Measurements from ENCODE around the gene SIRT5. TPM values are rescaled to one million over a fixed set of nuclear protein-coding genes. Genes with fewer than 3 reads are reported as not detected.

SIRT5 gene
- total RNA-seq, 1 donor from 2014 or later: 16.0 TPM

GRCh38 chr6:13558718-13559117 is 15.7 kb upstream of the SIRT5 start:
- no peaks in the 10 kb centered on the region for H3K27me3 Mint-ChIP-seq (ENCODE audit: unreplicated experiment)
- H3K4me1 Mint-ChIP-seq (ENCODE audit: unreplicated experiment): peaks cover 5% of the 10 kb centered on the region
- no peak for DNase-seq (ENCODE audit: low spot score)
- no peak for TF ChIP-seq CTCF (IDR thresholded peaks at IDR 0.05; ENCODE audit: unreplicated experiment)
- H3K36me3 Mint-ChIP-seq (ENCODE audit: low read depth, unreplicated experiment): no peaks in the 10 kb centered on the region
- H3K27ac Mint-ChIP-seq (ENCODE audit: unreplicated experiment): no peak overlapping the region
- H3K9me3 Mint-ChIP-seq (ENCODE audit: unreplicated experiment): no peaks in the 10 kb centered on the region
- H3K4me3 Mint-ChIP-seq (ENCODE audit: unreplicated experiment): no peak overlapping the region

DNA sequence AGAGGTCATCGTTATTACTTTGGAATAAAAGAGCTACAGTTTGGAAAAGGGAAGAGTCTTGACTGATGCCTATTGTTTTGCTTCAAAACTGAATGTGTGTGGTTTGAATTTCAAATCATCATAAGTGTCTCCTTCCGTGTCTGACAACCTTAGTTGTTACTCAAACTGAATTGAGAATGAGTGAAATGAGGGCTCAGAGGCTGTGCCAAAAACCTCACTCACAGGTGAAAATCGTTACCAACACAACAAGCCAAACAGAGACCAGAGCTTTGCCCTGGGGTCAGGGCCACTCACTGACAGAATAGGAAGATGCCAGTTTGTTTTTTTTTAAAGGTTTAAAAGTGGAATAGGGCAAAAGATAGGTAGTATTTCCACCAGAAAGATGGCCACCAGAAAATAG is 15.2 kb upstream of the SIRT5 start:
- Mint-ChIP-seq H3K4me1 (ENCODE audit: unreplicated experiment) (peaks cover 5% of the 10 kb centered on the region), H3K27ac (ENCODE audit: unreplicated experiment) (no peak overlapping the region), H3K27me3 (ENCODE audit: unreplicated experiment) (no peaks in the 10 kb centered on the region), H3K36me3 (ENCODE audit: low read depth, unreplicated experiment) (no peaks in the 10 kb centered on the region), H3K9me3 (ENCODE audit: unreplicated experiment) (no peaks in the 10 kb centered on the region), H3K4me3 (ENCODE audit: unreplicated experiment) (no peak overlapping the region)
- TF ChIP-seq CTCF (IDR thresholded peaks at IDR 0.05; ENCODE audit: unreplicated experiment): no peak
- DNase-seq (ENCODE audit: low spot score): no peak

- DNase-seq (ENCODE audit: low spot score): no peak
- Mint-ChIP-seq H3K4me1 (ENCODE audit: unreplicated experiment) (peaks cover 1% of the 10 kb centered on the region), H3K4me3 (ENCODE audit: unreplicated experiment) (no peak overlapping the region), H3K27ac (ENCODE audit: unreplicated experiment) (no peak overlapping the region), H3K27me3 (ENCODE audit: unreplicated experiment) (no peaks in the 10 kb centered on the region), H3K9me3 (ENCODE audit: unreplicated experiment) (no peaks in the 10 kb centered on the region), H3K36me3 (ENCODE audit: low read depth, unreplicated experiment) (no peaks in the 10 kb centered on the region)
- TF ChIP-seq CTCF (IDR thresholded peaks at IDR 0.05; ENCODE audit: unreplicated experiment): no peak
These were observed 14.3 kb upstream of the SIRT5 start for GRCh38 chr6:13559968-13560650.

GRCh38 chr6:13560651-13561044 is 13.8 kb upstream of the SIRT5 start:
- no peak for TF ChIP-seq CTCF (IDR thresholded peaks at IDR 0.05; ENCODE audit: unreplicated experiment)
- no peak for DNase-seq (ENCODE audit: low spot score)
- H3K27me3 Mint-ChIP-seq (ENCODE audit: unreplicated experiment): no peaks in the 10 kb centered on the region
- H3K36me3 Mint-ChIP-seq (ENCODE audit: low read depth, unreplicated experiment): no peaks in the 10 kb centered on the region
- no peaks in the 10 kb centered on the region for H3K9me3 Mint-ChIP-seq (ENCODE audit: unreplicated experiment)
- no peak overlapping the region for H3K27ac Mint-ChIP-seq (ENCODE audit: unreplicated experiment)
- no peaks in the 10 kb centered on the region for H3K4me1 Mint-ChIP-seq (ENCODE audit: unreplicated experiment)
- no peak overlapping the region for H3K4me3 Mint-ChIP-seq (ENCODE audit: unreplicated experiment)

GRCh38 chr6:13561624-13562267 is 12.7 kb upstream of the SIRT5 start:
- Mint-ChIP-seq H3K36me3 (ENCODE audit: low read depth, unreplicated experiment) (no peaks in the 10 kb centered on the region), H3K4me3 (ENCODE audit: unreplicated experiment) (no peak overlapping the region), H3K27ac (ENCODE audit: unreplicated experiment) (no peak overlapping the region), H3K4me1 (ENCODE audit: unreplicated experiment) (peaks cover 4% of the 10 kb centered on the region), H3K9me3 (ENCODE audit: unreplicated experiment) (no peaks in the 10 kb centered on the region), H3K27me3 (ENCODE audit: unreplicated experiment) (no peaks in the 10 kb centered on the region)
- no peak for TF ChIP-seq CTCF (IDR thresholded peaks at IDR 0.05; ENCODE audit: unreplicated experiment)
- DNase-seq (ENCODE audit: low spot score): no peak
